T-helper 1 cell treated with Interleukin-12 subunit alpha and Interleukin-12 subunit beta and Interleukin-4 antibody, amounts not matched to agents 30 ng/mL and 1 ng/mL, for 36 hours (primary cell): Measurements from ENCODE around the gene RPL23. TPM values are rescaled to one million over a fixed set of nuclear protein-coding genes. Genes with fewer than 3 reads are reported as not detected.

Source experiments
- intact Hi-C: fragments of 100-400 bp; cut with micrococcal nuclease; formaldehyde crosslinking; loops from one replicate; pipeline ENCODE4 v1.15.1; 2024
- total RNA-seq: library from RNA; stranded (reverse); gene quantifications from 2 replicates; pipeline ENCODE4 v1.2.3, GENCODE V29; 2022

Gene RPL23
- total RNA-seq, 1 donor from 2014 or later, result 1,229 TPM

DNA sequence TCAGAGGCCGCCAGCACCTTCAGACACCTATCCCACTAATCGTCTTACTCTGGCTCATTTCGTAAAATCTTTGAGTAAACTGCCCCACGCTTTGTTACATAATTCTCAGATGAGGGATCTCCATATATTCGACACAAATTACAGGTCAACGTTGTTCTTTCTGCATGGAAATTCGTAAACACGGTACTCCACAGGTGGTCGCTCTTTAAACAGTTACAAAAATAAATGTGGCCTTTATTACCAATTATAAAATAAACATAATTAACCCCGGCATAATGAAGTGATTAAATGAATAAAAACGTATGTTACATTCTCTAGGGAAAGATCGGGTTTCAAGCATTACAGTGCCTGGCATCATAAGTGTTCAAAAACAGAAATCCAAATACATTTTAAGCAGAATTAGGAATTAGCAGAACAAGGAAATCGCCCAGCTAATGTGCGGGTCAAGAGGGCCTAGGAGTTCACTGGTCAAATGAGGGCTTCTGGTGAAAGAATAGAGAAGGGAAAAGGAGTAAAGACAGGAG is 53.2 kb downstream of the RPL23 start:
- intact Hi-C loops, result loop anchor here (1.0 kb wide), 3 partner anchors 25 to 69 kb away; partner anchors contain the start of genes CWC25 and RPL23

DNA sequence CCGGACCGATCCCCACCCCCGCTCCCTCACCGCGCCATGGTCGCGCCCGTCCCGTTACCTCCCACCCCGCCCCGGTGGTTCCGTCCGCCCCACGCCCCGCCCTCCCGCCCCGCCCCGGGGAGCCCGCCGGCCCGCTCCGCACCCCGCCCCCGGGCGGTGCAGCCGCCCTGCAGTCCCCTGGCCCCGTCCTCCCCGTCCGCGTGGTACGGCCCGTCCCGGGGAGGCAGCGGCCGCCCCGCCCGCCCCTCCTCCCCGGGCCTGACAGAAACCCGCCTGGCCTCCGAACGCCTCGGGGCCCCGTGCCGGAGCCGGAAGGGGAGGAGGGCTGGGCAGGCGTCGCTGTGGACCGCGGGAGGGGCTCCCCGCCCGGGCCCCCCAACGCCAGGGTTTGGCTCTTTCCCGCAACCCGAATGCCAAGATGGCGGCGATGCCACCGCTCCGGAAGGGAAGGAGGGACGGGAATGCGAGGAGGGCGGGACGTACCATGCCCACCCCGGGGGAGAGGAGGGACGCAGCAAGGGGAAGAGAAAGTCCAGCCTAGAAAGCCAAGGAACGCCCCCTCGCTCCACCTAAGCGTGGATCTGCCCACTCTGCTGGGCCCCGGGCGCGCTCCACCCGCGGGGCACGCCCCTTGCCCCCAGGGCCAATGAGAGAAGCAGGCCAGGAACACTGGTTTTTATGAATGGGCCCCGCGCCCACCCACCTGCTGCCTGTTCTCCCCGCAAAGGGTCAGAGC is 53.9 kb downstream of the RPL23 start, which contains the start of gene PIP4K2B:
PIP4K2B (minus strand) TSS at position 56 of the 736 bp plus-strand sequence. CDS start 132 bp downstream, outside the sequence.
- intact Hi-C loops, result loop anchor here (1.0 to 2.0 kb wide), 7 partner anchors 26 to 353 kb away; partner anchors contain the start of genes CWC25, PSMB3 and RPL23

DNA sequence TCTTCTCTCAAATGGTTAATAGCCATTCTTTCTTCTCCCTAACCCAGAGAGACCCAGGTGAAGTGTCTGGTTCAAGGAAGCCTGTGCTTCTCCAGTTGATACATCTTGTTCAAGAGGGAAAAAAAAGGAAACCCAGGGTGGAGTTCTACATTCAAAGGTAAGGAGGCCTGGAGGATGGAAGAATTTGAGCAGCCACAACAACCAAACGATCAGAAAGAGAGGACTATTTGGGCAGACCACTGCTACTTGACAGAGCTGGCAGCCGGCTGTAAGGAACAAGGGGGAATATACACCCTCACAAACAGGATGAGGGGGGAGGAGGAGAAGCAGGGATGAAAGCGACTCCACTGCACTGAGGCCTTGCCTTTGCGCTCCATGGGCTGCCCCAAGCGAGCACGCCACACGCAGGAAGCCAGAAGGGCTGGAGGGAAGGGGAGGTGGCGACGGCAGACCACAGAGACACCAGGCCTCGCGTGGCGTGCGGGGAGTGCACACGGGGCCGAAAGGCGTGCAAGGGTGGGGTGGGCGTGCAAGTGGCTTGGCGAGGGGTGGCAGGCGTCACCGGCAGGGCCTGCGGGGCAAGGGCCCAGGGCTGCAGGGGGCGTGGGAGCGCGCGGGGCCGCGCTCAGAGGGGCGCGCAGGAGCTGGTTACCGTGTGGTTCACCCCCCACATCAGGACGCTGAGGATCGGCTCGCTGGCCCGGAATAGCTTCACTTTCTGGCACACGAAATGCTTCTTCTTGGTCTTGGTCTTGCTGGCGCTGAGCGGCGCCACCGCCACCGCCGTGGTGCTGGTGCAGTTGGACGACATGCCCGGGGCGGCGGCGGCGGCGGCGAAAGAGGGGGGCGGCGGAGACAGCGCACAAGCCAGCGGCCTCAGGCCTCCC is 54.7 kb downstream of the RPL23 start:
- intact Hi-C loops, result loop anchor here (1.0 to 2.0 kb wide), 4 partner anchors 47 to 354 kb away; partner anchors contain the start of gene PSMB3

Other genes starting within 250 kb of the RPL23 start
- gene SRCIN1, start 247.8 kb downstream of the RPL23 start, total RNA-seq, result 0.42 TPM in 1 of 2 replicates, not detected in the other
- gene EPOP, start 178.8 kb downstream of the RPL23 start, total RNA-seq, result 16.1 and 16.5 TPM in 2 replicates
- gene MLLT6, start 148.4 kb downstream of the RPL23 start, total RNA-seq, result 303 and 305 TPM in 2 replicates
- 38.3 and 47.1 TPM in 2 replicates for gene CISD3, start 123.4 kb downstream of the RPL23 start, total RNA-seq
- 2.1 and 2.7 TPM in 2 replicates for gene PCGF2, start 105.4 kb downstream of the RPL23 start, total RNA-seq
- 318 and 320 TPM in 2 replicates for gene PSMB3, start 101.0 kb downstream of the RPL23 start, total RNA-seq
- 40.7 and 44.1 TPM in 2 replicates for gene PIP4K2B, start 54.2 kb downstream of the RPL23 start, total RNA-seq
- gene CWC25, start 28.4 kb downstream of the RPL23 start, total RNA-seq, result 35.2 and 37.1 TPM in 2 replicates
- gene LASP1, start 16.3 kb upstream of the RPL23 start, total RNA-seq, result 217 and 222 TPM in 2 replicates
- not detected in 2 replicates for gene FBXO47, start 113.7 kb upstream of the RPL23 start, total RNA-seq